ENCODE data around the gene TOP3B. TPM values are rescaled to one million over a fixed set of nuclear protein-coding genes. Genes with fewer than 3 reads are reported as not detected.

The TOP3B gene
- total and polyA plus RNA-seq, 9 of the 15 experiments (the other 6 are each of a cell fraction or from before 2014, with no cell fraction given): 3.0 to 188 (median 112) TPM

GRCh38 chr22:21960200-21961126, 22.1 kb downstream of the TOP3B start:
- Histone ChIP-seq H3K36me3 (ENCODE audit: control insufficient read depth, insufficient read depth, low read length) (peaks cover 73% of the 10 kb centered on the region), H3K9me3 (replicated peaks; ENCODE audit: control insufficient read depth, insufficient read depth, low read depth, low read length) (no peaks in the 10 kb centered on the region), H3K9me1 (ENCODE audit: control insufficient read depth, insufficient read depth, low read length) (peaks cover 9% of the 10 kb centered on the region), H3K79me2 (ENCODE audit: control insufficient read depth, insufficient read depth, low read length) (no peaks in the 10 kb centered on the region), H2AFZ (ENCODE audit: low read depth, low read length) (no peak overlapping the region), H4K20me1 (replicated peaks; ENCODE audit: control insufficient read depth, insufficient read depth, low read length) (peaks cover 51% of the 10 kb centered on the region), H3K4me1 (replicated peaks in 1 of 2; ENCODE audit: control insufficient read depth in 2 of 2, insufficient read depth in 2 of 2, low read length in 2 of 2) (peaks cover 0 to 45% of the 10 kb centered on the region in 2 experiments; a peak in 2 of 5 replicates), H3K27me3 (ENCODE audit: control insufficient read depth in 2 of 2, insufficient read depth in 2 of 2, low read length in 2 of 2) (no peaks in the 10 kb centered on the region), H3K9ac (ENCODE audit: insufficient read depth in 1 of 2, low read depth in 2 of 2, low read length in 2 of 2) (peak overlapping the region in 1 of 2 experiments; percentile 16; a peak in 2 of 4 replicates), H3K4me2 (ENCODE audit: insufficient read depth, low read length) (no peak overlapping the region), H3K4me3 (no peak overlapping the region), H3K27ac (ENCODE audit: extremely low read depth, low read depth, low read length) (no peak overlapping the region)
- no TSS peak for BruUV-seq (replicated peaks)
- peak; percentile 13 for ATAC-seq
- no peak for DNase-seq (ENCODE audit: extremely low read depth in 1 of 4, low spot score in 3 of 4)
- POLR2A ChIA-PET: interaction anchor here (0.6 to 15.7 kb wide), 14 partner anchors 10 to 1000 kb away, joined by 3 to 382 read pairs (median 4); partner anchors contain the start of genes PPIL2, PPM1F and TOP3B
- intact Hi-C loops (cut with micrococcal nuclease) (no loop called here), in situ Hi-C loops (cut with MboI) (no loop called here)
- CTCF ChIA-PET (ENCODE audit: low intra/inter-chr PET ratio): no interaction called here
- no peak for FAIRE-seq
- WGBS (ENCODE audit: insufficient coverage, low coverage, missing lambda C conversion rate): 81% methylated on average over 24 of the region's 24 CpGs
- no peak for TF ChIP-seq RUNX1 (IDR thresholded peaks at IDR 0.05; ENCODE audit: low read depth)
- TF ChIP-seq MITF (IDR thresholded peaks at IDR 0.05): peak; percentile 54; the same call in 1 of the 2 replicates
- peak; percentile 79 for TF ChIP-seq POLR2AphosphoS2 (IDR thresholded peaks at IDR 0.05; ENCODE audit: low read length)
- no peak for TF ChIP-seq TCF15 (CRISPR knock-in tag; IDR thresholded peaks at IDR 0.05)
- no peak for TF ChIP-seq FOXA1 (IDR thresholded peaks at IDR 0.05; ENCODE audit: borderline replicate concordance)
- no peak for TF ChIP-seq ZNF3 (CRISPR knock-in tag; IDR thresholded peaks at IDR 0.05)
- TF ChIP-seq ZBTB49 (CRISPR knock-in tag; IDR thresholded peaks at IDR 0.05; ENCODE audit: borderline replicate concordance): no peak
- peak; percentile 23; the same call in 1 of the 2 replicates for TF ChIP-seq ZBTB17 (CRISPR knock-in tag; IDR thresholded peaks at IDR 0.05)
- 0 out of 2 replicates have a peak, but pooled peaks have one; percentile 1 for TF ChIP-seq ZC3H11A (IDR thresholded peaks at IDR 0.05; ENCODE audit: low read depth, low read length)
- no peak for TF ChIP-seq CBX2 (IDR thresholded peaks at IDR 0.05; ENCODE audit: insufficient read depth, low read length, poor library complexity, severe bottlenecking)
- TF ChIP-seq THRB (CRISPR knock-in tag; conservative IDR thresholded peaks at IDR 0.05): no peak
